Measurements from ENCODE around the gene MRPS15. TPM values are rescaled to one million over a fixed set of nuclear protein-coding genes. Genes with fewer than 3 reads are reported as not detected.
"Not testable (repeated sequence)": the region's sequence is repeated elsewhere in the genome, so short reads cannot be mapped to it uniquely, and the experiment has no call there.

The MRPS15 gene
- polyA plus RNA-seq, 1 experiment = 34.4 TPM

GRCh38 chr1:36487906-36488305, 23.7 kb upstream of the MRPS15 start:
- Histone ChIP-seq H3K4me3 (ENCODE audit: low read depth, low read length) (no peak overlapping the region), H3K36me3 (ENCODE audit: control insufficient read depth, insufficient read depth, low read length) (no peaks in the 10 kb centered on the region), H3K27me3 (ENCODE audit: control insufficient read depth, insufficient read depth, low read length) (no peaks in the 10 kb centered on the region)
- CTCF ChIA-PET = interaction anchor here (1.0 kb wide), 1 partner anchor 29 kb away, joined by 5 read pairs; no protein-coding TSS in a partner anchor
- no peak for DNase-seq (ENCODE audit: low read depth)
- POLR2A ChIA-PET = no interaction called here
- no peak for TF ChIP-seq CTCF (IDR thresholded peaks at IDR 0.05; ENCODE audit: insufficient read depth, low read depth, low read length)

GRCh38 chr1:36487336-36487725, 23.1 kb upstream of the MRPS15 start:
- DNase-seq (ENCODE audit: low read depth); H3K27me3 ChIP-seq (ENCODE audit: control insufficient read depth, insufficient read depth, low read length); H3K36me3 ChIP-seq (ENCODE audit: control insufficient read depth, insufficient read depth, low read length); H3K4me3 ChIP-seq (ENCODE audit: low read depth, low read length); CTCF ChIA-PET; POLR2A ChIA-PET: not testable (repeated sequence)

GRCh38 chr1:36486439-36487335, 22.5 kb upstream of the MRPS15 start:
- Histone ChIP-seq H3K27me3 (ENCODE audit: control insufficient read depth, insufficient read depth, low read length) (no peaks in the 10 kb centered on the region), H3K36me3 (ENCODE audit: control insufficient read depth, insufficient read depth, low read length) (no peaks in the 10 kb centered on the region), H3K4me3 (ENCODE audit: low read depth, low read length) (no peak overlapping the region)
- DNase-seq (ENCODE audit: low read depth) = no peak
- TF ChIP-seq CTCF (IDR thresholded peaks at IDR 0.05; ENCODE audit: insufficient read depth, low read depth, low read length) = no peak
- CTCF ChIA-PET = interaction anchor here (0.7 kb wide), 1 partner anchor 30 kb away, joined by 3 read pairs; no protein-coding TSS in a partner anchor
- POLR2A ChIA-PET = no interaction called here

- Histone ChIP-seq H3K36me3 (ENCODE audit: control insufficient read depth, insufficient read depth, low read length) (no peaks in the 10 kb centered on the region), H3K4me3 (ENCODE audit: low read depth, low read length) (no peak overlapping the region), H3K27me3 (ENCODE audit: control insufficient read depth, insufficient read depth, low read length) (no peaks in the 10 kb centered on the region)
- no peak for DNase-seq (ENCODE audit: low read depth)
- CTCF ChIA-PET = no interaction called here
- no peak for TF ChIP-seq CTCF (IDR thresholded peaks at IDR 0.05; ENCODE audit: insufficient read depth, low read depth, low read length)
- POLR2A ChIA-PET = no interaction called here
These were observed 21.9 kb upstream of the MRPS15 start for GRCh38 chr1:36486093-36486438.

GRCh38 chr1:36484099-36484498, 19.9 kb upstream of the MRPS15 start:
- Histone ChIP-seq H3K27me3 (ENCODE audit: control insufficient read depth, insufficient read depth, low read length) (no peaks in the 10 kb centered on the region), H3K36me3 (ENCODE audit: control insufficient read depth, insufficient read depth, low read length) (no peaks in the 10 kb centered on the region), H3K4me3 (ENCODE audit: low read depth, low read length) (no peak overlapping the region)
- no peak for TF ChIP-seq CTCF (IDR thresholded peaks at IDR 0.05; ENCODE audit: insufficient read depth, low read depth, low read length)
- CTCF ChIA-PET = interaction anchor here (0.9 to 2.3 kb wide), 2 partner anchors 22 to 33 kb away, joined by 3 to 7 read pairs; no protein-coding TSS in a partner anchor
- POLR2A ChIA-PET = no interaction called here
- DNase-seq (ENCODE audit: low read depth) = no peak
